ENCODE results near the gene IL22RA2.

The IL22RA2 gene

GRCh38 chr6:137123078-137123477 lies 50.4 kb downstream of the IL22RA2 start:
- DNase-seq (ENCODE audit: low read depth), result no peak
- no peak overlapping the region for H3K4me3 ChIP-seq (ENCODE audit: low read length)
- TF ChIP-seq CTCF (conservative IDR thresholded peaks at IDR 0.05; ENCODE audit: low read depth, low read length), result no peak

- TF ChIP-seq CTCF (conservative IDR thresholded peaks at IDR 0.05; ENCODE audit: low read depth, low read length), result no peak
- H3K4me3 ChIP-seq (ENCODE audit: low read length), result no peak overlapping the region
Measured at GRCh38 chr6:137122612-137123011, 50.8 kb downstream of the IL22RA2 start.

GRCh38 chr6:137121401-137121997 lies 51.9 kb downstream of the IL22RA2 start:
- DNase-seq (ENCODE audit: low read depth), result no peak
- TF ChIP-seq CTCF (conservative IDR thresholded peaks at IDR 0.05; ENCODE audit: low read depth, low read length), result no peak
- no peak overlapping the region for H3K4me3 ChIP-seq (ENCODE audit: low read length)

More at GRCh38 chr6:137122612-137123011, 50.8 kb downstream of the IL22RA2 start:
- DNase-seq (ENCODE audit: low read depth), result no peak

- H3K4me3 ChIP-seq (ENCODE audit: low read length), result no peak overlapping the region
- no peak for TF ChIP-seq CTCF (conservative IDR thresholded peaks at IDR 0.05; ENCODE audit: low read depth, low read length)
- no peak for DNase-seq (ENCODE audit: low read depth)
Measured at GRCh38 chr6:137120748-137121147, 52.7 kb downstream of the IL22RA2 start.

- DNase-seq (ENCODE audit: low read depth), result no peak
- TF ChIP-seq CTCF (conservative IDR thresholded peaks at IDR 0.05; ENCODE audit: low read depth, low read length), result no peak
- H3K4me3 ChIP-seq (ENCODE audit: low read length), result no peak overlapping the region
Measured at GRCh38 chr6:137119196-137120104, 54.0 kb downstream of the IL22RA2 start.

GRCh38 chr6:137117581-137117980 lies 55.9 kb downstream of the IL22RA2 start:
- DNase-seq (ENCODE audit: low read depth), result no peak
- no peak for TF ChIP-seq CTCF (conservative IDR thresholded peaks at IDR 0.05; ENCODE audit: low read depth, low read length)
- no peak overlapping the region for H3K4me3 ChIP-seq (ENCODE audit: low read length)

All from retinal pigment epithelial cell (primary cell).